ENCODE measurements around the gene BRD8.
"Not testable (repeated sequence)": the region's sequence is repeated elsewhere in the genome, so short reads cannot be mapped to it uniquely, and the experiment has no call there.

The BRD8 gene

GRCh38 chr5:138178516-138179276, at the start of gene BRD8, which contains the start of gene KIF20A:
BRD8 (minus strand) TSS chr5:138178630; CDS start chr5:138178614, 16 bp downstream.
KIF20A (plus strand) TSS chr5:138179112; CDS start chr5:138179681, 569 bp downstream.
- peak within 1 kb of the TSS; percentile 96 for H3K4me3 ChIP-seq (ENCODE audit: low read depth, low read length)

GRCh38 chr5:138226910-138227309, 48.5 kb upstream of the BRD8 start:
- H3K4me3 ChIP-seq (ENCODE audit: low read depth, low read length): no peak overlapping the region

DNA sequence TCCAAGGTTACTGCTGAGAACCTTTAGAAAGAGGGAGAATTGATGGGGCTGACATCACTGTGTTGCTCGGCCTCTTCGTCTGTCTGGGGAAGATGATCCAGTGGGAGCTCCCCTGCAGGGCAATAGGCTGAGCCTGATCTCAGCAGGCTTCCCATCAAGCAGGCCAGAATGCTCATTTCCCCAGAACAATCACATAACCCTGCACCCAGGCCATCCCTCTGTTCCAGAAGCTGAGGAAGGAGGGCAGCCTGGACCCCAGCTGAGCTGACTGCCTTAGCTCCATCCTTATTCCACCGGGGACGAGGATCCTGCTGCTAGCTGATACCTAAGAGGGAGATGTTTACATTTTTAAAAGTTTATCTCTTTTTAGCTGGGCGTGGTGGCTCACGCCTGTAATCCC, 46.3 kb upstream of the BRD8 start:
- no peak overlapping the region for H3K4me3 ChIP-seq (ENCODE audit: low read depth, low read length)

DNA sequence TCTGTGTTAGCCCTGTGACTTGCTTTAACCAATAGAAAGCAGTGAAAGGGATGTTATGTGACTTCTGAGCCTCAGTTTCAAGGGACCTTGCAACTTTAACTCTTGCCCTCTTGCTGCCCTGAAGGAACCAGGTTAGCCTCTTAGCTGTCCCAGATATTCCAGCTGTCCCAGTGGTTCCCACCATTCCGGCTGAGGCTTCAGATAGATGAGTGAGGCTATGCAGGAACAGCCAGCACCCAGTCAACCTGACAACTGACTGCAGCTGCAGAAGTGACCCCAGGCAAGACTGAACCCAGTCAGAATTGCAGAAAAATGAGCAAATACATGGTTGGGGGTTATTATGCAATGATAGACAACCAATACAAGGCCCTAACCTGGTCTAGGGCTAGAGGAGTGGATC, 45.1 kb upstream of the BRD8 start:
- no peak overlapping the region for H3K4me3 ChIP-seq (ENCODE audit: low read depth, low read length)

GRCh38 chr5:138216799-138217198, 38.4 kb upstream of the BRD8 start:
- no peak overlapping the region for H3K4me3 ChIP-seq (ENCODE audit: low read depth, low read length)

GRCh38 chr5:138213161-138214029, 35.0 kb upstream of the BRD8 start, which contains the start of gene CDC23:
CDC23 (minus strand) TSS chr5:138213323; CDS start chr5:138213312, 11 bp downstream.
- peak within 1 kb of the TSS; percentile 95 for H3K4me3 ChIP-seq (ENCODE audit: low read depth, low read length)

GRCh38 chr5:138212828-138213160, 34.4 kb upstream of the BRD8 start:
- peak overlapping the region; percentile 95 for H3K4me3 ChIP-seq (ENCODE audit: low read depth, low read length)

DNA sequence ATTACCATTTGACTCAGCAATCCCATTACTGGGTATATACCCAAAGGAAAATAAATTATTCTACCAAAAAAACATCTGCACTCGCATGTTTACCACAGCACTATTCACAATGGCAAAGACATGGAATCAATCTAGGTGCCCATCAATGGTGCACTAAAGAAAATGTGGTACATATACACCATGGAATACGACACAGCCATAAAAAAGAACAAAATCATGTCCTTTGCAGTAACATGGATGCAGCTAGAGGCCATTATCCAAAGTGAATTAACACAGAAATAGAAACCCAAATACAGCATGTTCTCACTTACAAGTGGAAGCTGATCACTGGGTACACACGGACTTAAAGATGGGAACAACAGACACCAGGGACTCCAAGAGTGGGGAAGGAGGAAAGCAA, 32.6 kb upstream of the BRD8 start:
- no peak overlapping the region for H3K4me3 ChIP-seq (ENCODE audit: low read depth, low read length)

DNA sequence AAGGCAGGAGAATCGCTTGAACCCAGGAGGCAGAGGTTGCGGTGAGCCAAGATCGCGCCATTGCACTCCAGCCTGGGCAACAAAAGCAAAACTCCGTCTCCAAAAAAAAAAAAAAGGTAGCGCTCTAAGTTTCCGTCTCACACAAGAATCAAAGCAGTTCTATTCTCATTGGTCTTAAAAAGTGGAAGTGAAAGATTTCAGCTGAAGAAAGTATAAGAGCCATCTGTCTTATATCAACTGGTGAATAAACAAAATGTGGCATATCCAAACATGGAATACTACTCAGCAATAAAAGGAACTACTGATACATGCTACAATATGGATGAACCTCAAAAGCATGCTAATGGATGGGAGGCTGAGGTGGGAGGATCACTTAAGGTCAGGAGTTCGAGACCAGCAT, 15.4 kb upstream of the BRD8 start:
- not testable (repeated sequence) for H3K4me3 ChIP-seq (ENCODE audit: low read depth, low read length)

GRCh38 chr5:138192826-138193225, 14.4 kb upstream of the BRD8 start:
- no peak overlapping the region for H3K4me3 ChIP-seq (ENCODE audit: low read depth, low read length)

GRCh38 chr5:138188626-138189025, 10.2 kb upstream of the BRD8 start:
- no peak overlapping the region for H3K4me3 ChIP-seq (ENCODE audit: low read depth, low read length)

- H3K4me3 ChIP-seq (ENCODE audit: low read depth, low read length): no peak overlapping the region
These were observed 7.6 kb upstream of the BRD8 start for GRCh38 chr5:138186002-138186447.

DNA sequence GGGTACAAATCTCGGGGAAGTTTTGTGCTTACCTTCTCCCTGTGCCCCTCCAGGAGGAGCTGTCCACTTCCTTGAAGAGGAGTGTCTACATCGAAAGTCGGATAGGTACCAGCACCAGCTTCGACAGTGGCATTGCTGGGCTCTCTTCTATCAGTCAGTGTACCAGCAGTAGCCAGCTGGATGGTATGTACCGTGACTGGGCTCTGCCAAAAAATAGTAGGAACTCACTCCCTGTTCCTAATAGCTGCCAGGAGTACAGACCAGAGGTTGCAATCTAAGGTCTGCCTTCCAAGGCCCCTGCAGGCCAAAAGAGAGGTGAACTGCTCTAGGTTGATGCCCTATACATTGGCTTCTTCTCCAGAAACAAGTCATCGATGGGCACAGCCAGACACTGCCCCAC, 4.4 kb upstream of the BRD8 start:
- no peak overlapping the region for H3K4me3 ChIP-seq (ENCODE audit: low read depth, low read length)

DNA sequence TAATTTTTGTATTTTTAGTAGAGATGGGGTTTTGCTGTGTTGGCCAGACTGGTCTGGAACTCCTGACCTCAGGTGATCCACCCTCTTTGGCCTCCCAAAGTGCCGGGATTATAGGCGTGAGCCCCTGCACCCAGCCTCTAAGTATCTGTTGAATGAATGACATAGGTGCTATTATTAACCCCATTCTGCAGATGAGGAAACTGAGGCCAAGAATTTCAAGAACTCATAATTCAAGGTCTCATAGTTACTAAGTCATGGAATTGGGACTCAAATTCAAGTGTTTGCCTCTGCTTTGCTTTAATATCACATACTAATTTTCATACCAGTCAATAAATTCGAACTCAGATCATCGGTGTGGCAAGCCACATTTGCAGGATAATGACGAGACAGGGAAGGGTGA, 2.4 kb upstream of the BRD8 start:
- H3K4me3 ChIP-seq (ENCODE audit: low read depth, low read length): no peak overlapping the region

DNA sequence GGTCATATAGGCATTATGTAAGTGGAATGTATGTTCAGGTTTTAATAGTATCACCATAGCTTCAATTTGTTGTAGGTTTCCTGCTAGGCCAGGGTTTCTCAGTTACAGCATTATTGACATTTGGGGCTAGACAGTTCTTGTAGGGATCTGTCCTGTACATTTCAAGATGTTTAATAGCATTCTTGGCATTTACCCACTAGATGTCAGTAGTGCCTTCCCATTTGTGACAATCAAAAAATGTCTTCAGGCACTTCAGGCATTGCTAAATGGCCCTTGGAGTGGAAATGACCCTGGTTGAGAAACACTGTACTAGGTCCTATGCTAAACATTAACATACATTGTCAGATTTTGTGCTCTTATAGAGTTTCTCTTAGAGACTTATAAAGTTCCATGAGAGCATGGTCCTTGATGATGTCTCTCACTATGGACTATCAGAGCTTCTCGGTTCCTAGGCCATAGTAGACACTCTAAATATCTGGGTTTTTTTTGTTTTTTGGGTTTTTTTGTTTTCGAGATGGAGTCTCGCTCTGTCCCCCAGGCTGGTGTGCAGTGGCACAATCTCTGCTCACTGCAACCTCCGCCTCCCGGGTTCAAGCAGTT, 1.9 kb upstream of the BRD8 start:
- peak overlapping the region; percentile 96 for H3K4me3 ChIP-seq (ENCODE audit: low read depth, low read length)

DNA sequence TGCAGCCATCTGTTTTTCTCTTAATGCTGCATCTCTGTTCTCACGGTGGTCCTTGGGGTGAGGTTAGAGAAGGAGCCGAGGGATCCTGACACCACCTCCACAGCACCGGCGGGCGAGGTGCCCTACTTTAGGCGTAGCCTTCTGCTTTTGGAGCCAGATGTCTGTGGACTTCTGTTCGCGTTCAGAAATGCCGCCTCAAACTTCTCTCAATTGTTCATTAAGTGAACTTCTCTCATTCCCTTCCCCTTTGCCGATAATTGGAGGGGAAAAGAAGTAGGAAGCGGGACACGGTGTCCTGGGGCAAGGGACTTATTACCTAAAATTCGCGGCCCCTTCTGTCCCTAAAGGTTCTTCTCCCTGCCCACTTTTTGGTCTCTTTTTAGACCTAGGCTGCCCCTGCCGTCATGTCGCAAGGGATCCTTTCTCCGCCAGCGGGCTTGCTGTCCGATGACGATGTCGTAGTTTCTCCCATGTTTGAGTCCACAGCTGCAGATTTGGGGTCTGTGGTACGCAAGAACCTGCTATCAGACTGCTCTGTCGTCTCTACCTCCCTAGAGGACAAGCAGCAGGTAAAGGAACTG, 937 bp upstream of the BRD8 start:
- peak overlapping the region; percentile 96 for H3K4me3 ChIP-seq (ENCODE audit: low read depth, low read length)

- H3K4me3 ChIP-seq (ENCODE audit: low read depth, low read length): peak overlapping the region; percentile 96
These were observed 402 bp downstream of the BRD8 start for GRCh38 chr5:138177941-138178515.

GRCh38 chr5:138170299-138170698, 8.1 kb downstream of the BRD8 start:
- H3K4me3 ChIP-seq (ENCODE audit: low read depth, low read length): no peak overlapping the region

DNA sequence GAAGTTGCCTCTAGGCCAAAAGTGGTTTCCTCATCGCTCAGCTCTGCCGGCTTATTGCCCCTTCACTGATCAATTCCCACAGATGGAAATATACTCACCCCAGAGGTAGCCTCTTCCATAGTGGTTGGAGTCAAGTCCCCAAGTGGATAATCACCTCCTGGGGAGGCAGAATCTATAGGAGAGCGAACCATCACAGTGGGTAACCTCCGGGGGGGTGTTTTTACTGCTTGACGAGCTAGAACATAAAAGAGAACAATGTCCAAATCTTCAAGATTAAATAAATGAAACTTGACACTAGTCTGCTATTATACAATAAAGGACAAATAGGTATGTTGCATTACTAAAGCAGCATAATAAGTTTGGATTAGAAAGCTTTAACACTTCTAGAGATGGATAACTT, 9.3 kb downstream of the BRD8 start:
- no peak overlapping the region for H3K4me3 ChIP-seq (ENCODE audit: low read depth, low read length)

DNA sequence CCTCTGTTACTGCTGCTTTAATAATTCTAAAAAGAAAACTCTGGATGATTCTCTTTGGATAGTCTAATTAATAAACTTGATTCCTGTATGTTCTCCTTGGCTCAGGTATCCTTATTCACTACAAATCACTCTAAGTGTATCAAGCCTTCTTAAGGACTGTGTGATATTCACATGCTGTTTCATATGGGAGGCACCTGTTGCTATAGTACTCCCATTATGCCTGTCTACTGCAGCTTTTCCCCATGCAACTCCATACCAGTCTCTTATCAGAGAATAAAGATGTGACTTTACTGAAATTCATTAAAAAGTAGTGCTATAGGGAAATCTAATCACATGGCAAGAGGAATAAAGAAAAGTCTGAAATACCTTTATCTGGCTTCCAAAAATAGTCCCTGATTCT, 14.7 kb downstream of the BRD8 start:
- H3K4me3 ChIP-seq (ENCODE audit: low read depth, low read length): no peak overlapping the region

- no peak overlapping the region for H3K4me3 ChIP-seq (ENCODE audit: low read depth, low read length)
These were observed 17.7 kb downstream of the BRD8 start for GRCh38 chr5:138160706-138161105.
